ENCODE measurements around the gene HOMER2. TPM values are rescaled to one million over a fixed set of nuclear protein-coding genes. Genes with fewer than 3 reads are reported as not detected.
"Not testable (repeated sequence)": the region's sequence is repeated elsewhere in the genome, so short reads cannot be mapped to it uniquely, and the experiment has no call there.

The HOMER2 gene
- total RNA-seq (2014; rRNA removed; shearing (Covaris generic)): 20.4 and 26.9 TPM in 2 replicates

- peak; percentile 35 for DNase-seq (ENCODE audit: low read depth)
Observed at GRCh38 chr15:82952158-82953081, at the start of gene HOMER2. HOMER2 (minus strand) TSS chr15:82952720; CDS start chr15:82952535, 185 bp downstream.

- not testable (repeated sequence) for DNase-seq (ENCODE audit: low read depth)
Observed at GRCh38 chr15:83000672-83001031, 48.1 kb upstream of the HOMER2 start.

DNA sequence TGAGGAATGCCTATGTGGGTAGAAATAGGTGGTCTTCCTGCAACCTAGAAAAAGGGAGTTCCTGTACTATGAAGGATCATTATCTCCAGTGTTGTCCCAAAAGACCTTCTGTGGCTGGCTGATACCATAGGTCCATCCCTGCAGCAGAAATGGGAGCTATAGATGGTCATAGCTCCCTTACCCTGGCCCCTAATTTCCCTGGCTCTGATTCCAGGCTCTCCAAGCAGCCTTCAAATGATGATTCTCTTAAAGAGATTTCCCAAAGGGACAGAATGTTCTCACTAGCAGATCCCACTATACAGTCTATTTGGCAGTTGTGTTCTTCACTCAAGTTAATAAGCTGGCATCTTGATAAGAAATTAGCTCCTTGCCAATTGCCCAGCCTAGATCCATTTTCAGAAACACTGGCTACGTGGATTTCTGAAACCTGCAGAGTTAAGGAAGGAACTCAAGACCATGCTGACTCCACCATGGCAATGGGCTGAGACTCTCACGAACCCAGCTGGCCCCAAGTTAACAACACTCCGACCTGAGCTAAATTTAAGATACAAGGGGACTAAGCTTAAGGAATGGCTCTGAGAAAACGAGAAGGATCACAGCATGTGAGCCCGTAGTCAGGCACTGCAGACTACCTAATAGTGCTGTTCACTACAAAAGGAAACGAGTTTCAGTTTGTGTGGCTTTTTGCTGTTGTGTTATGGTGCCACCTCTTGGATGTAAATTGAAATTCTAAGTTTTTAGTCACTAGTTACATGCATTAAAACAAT is 47.6 kb upstream of the HOMER2 start:
- peak; percentile 74 for DNase-seq (ENCODE audit: low read depth)

DNA sequence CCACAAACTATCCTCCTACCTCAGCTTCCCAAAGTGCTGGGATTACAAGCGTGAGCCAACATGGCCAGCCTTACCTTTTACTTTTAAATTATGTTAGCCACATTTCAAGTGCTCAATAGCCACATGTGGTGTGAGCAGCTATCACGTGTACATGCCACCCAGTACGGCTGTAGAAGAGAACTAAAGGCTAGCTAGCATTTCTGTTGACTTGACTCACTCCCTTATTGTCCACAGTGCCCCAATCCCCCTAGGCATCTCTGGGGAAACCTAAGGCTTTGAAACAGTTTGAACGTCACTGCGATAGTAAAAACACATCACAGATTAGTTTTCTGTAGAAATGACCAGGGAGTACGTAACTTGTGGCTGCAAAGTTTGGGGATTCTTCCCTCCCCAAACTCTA is 46.9 kb upstream of the HOMER2 start:
- peak; percentile 80 for DNase-seq (ENCODE audit: low read depth)

DNA sequence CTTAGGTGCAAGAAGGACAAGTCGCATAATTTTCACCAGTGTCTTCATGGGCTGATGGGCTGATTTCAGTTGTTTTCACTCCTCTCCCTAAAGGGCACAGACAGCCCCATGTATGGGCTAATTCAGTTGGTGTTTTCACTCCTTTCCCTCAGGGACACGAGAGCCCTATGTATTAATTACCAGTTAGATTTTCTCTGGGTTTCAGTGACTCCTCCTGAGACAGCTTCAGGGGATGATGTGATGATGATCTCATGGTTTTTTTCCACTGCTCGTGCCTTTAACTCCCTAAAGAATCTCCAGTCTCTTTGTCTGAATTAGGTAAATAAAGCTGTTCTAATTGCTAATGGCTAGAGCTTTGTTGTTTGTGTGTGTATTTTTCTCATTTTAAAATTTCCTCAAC is 43.4 kb upstream of the HOMER2 start:
- DNase-seq (ENCODE audit: low read depth): peak; percentile 32

GRCh38 chr15:82995076-82995475 is 42.6 kb upstream of the HOMER2 start:
- DNase-seq (ENCODE audit: low read depth): no peak

- no peak for DNase-seq (ENCODE audit: low read depth)
Observed at GRCh38 chr15:82993144-82993543, 40.6 kb upstream of the HOMER2 start.

GRCh38 chr15:82992436-82992998 is 40.0 kb upstream of the HOMER2 start:
- DNase-seq (ENCODE audit: low read depth): no peak

GRCh38 chr15:82986442-82986780 is 33.9 kb upstream of the HOMER2 start:
- DNase-seq (ENCODE audit: low read depth): no peak

DNA sequence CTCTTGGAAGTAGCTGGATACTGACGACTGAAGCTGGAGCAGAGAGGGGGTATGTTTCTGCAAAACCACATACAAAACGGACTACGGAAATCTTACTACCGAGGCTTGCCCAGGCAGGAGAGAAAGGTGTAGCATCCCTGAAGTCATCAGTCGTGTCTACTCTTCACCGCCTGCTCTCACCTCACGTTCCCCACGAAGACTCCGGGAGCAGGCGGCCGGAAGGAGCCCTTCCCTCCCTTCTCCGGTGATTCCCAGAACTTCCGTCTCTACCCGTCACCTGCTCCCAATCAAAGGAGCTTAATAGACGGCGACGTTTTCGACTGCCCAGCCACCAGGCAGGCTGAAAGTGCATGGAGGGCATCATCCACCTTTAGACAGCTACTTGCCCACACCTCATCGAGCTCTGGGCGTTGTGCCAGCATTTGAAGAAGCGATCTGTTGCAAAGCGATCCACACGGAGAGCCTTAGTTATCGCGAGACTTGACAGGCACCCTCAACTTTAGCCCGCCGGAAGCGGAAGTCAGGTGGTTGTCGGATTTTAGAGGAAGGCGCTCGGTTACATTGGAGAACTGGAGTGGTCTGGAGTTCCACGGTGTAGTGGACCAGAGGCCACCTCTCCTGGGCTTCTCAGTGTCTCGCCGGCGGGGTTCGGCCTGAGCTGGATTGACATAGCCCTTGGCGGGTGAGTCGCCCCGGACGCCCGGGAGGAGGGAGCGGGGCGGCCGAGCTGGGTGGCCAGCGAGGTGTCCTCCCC is 33.3 kb upstream of the HOMER2 start, which contains the start of gene RAMAC:
Gene RAMAC (plus strand): TSS at position 523 of the 754 bp plus-strand sequence. CDS start 2,809 bp downstream, outside the sequence.
- peak; percentile 97 for DNase-seq (ENCODE audit: low read depth)

DNA sequence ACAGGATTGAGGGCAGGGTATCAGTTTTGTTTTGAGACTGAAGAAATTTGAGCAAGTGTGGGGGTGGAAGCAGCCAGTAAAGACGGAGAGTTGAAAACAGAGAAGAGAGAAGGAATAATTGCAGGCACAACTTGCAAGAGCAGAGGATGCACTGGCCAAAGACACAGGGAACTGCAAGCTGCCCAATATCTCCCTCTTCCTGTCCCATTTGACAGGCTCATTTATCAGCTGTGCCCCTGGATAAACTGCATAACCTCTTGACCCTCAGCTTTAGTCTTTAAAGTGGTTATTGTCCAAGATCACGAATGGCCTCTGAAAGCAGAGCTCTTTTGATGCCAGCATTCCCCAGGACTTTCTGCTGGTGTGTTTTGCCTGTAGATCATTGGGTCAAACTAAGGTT is 28.5 kb upstream of the HOMER2 start:
- DNase-seq (ENCODE audit: low read depth): no peak

- no peak for DNase-seq (ENCODE audit: low read depth)
Observed at GRCh38 chr15:82979726-82980125, 27.2 kb upstream of the HOMER2 start.

- no peak for DNase-seq (ENCODE audit: low read depth)
Observed at GRCh38 chr15:82978438-82978837, 25.9 kb upstream of the HOMER2 start.

- no peak for DNase-seq (ENCODE audit: low read depth)
Observed at GRCh38 chr15:82977076-82977475, 24.6 kb upstream of the HOMER2 start.

DNA sequence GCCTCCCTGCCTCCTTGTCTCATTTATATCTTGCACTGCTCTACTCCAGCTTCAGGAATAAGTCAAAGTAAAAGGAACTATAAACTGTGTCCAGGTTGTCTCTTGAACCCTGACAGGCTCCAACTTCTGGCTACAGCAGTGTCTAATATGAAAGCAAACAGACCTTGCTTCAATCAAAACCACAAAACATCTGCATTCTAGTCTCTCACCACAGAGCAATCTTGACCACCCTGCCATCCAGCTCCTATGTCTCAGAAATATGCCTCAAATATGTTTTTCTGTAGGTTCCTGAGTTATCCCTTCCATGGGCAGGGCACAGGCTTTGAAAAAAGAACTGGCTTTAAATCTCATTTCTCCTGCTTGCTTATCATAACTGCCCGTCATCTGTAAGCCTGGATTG is 20.5 kb upstream of the HOMER2 start:
- DNase-seq (ENCODE audit: low read depth): no peak

GRCh38 chr15:82971218-82971984 is 18.9 kb upstream of the HOMER2 start:
- no peak for DNase-seq (ENCODE audit: low read depth)

DNA sequence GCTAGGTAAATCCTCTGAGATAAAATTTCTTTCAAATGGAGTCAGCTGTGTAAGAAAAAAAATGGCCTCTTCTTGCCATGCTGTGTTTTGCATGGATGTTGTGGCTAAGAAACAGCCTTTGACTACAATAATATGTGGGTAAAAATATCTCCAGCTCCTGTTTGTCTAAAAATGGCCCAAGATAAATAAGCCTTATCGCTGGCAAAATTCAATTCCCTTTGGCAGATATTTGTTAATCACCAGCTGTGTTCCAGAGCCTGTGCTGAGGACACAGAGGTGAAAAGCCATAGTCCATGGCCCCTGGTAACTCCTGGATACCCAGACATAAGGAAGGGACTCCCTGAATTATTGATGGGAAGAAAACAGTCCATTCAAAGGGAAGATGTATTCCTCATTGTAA is 18.2 kb upstream of the HOMER2 start:
- no peak for DNase-seq (ENCODE audit: low read depth)

DNA sequence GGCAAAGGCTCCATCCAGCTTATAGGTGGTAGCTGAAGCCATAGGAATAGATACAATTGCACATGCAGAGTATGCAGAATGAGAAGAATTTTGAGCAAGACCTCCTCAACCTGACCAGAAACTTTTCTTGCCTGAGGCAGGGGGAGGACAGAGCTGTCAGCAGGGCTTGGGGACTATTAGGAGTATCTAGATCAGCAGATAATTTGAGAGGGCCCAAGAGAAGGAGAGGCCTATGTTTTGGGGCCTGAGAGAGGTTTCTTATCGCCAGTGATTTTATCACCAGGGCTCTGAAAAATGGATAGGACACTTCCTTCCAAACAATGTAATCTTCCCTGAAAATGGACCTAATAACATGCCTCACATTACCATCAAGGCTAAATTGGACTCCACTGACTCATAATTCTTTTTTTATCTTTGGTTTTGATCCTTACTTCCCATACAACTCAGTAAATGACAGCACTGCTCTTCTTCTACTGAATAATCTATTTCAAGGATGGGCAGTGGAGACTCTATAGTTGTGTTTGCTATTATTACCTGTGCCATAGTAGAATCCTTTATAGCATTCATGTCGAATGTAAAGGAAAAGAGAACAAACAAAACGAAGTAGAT is 17.7 kb upstream of the HOMER2 start:
- DNase-seq (ENCODE audit: low read depth): no peak

- DNase-seq (ENCODE audit: low read depth): no peak
Observed at GRCh38 chr15:82969353-82969752, 16.8 kb upstream of the HOMER2 start.

DNA sequence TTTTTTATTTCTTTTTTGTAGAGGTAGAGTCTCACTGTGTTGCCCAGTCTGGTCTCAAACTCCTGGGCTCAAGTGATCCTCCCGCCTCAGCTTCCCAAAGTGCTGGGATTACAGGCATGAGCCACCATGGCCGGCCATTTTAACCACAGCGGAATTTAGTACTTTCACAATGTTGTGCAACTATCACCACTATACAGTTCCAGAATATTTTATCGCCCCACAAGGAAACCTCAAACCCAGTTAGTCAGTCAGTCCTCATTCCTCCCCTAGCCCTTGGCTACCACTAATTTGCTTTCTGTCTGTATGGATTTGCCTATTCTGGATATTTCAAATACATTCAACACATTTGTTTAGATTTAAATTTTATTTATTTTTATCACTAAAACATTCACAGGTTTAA is 15.5 kb upstream of the HOMER2 start:
- DNase-seq (ENCODE audit: low read depth): peak; percentile 83

GRCh38 chr15:82966671-82967071 is 14.2 kb upstream of the HOMER2 start:
- no peak for DNase-seq (ENCODE audit: low read depth)

Measured in RPMI7951 (cell line).